Activated CD8-positive, alpha-beta memory T cell treated with anti-CD3 and anti-CD28 coated beads, Interleukin-2, amount 50 U/mL, for 24 hours (primary cell): ENCODE measurements around the gene UBXN7.
"Not testable (repeated sequence)": the region's sequence is repeated elsewhere in the genome, so short reads cannot be mapped to it uniquely, and the experiment has no call there.

ENCODE experiments used
- DNase-seq: peaks from one replicate; pipeline ENCODE4 v3.0.0-alpha.2; 2020; ENCODE audit errors: extremely low read depth

The UBXN7 gene

DNA sequence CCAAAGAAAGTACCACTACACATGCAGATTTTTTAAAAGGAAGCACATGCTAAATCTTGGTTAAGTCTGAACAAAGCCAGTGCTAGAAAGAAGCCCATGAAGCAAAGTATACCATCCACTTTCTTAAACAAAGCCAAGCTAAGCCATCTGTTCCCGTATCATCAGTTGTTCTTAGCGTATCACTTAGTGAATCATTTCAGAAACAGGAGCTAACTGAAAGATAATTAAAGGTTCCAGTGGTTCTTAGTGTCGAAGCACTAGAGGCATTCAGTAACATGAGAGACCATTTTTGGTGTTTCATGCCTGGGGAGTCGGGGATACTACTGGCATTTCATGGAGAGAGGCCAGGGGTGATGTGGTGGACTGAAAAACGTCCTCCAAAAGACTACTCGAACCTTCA is 12.8 kb downstream of the UBXN7 start:
- no peak for DNase-seq

DNA sequence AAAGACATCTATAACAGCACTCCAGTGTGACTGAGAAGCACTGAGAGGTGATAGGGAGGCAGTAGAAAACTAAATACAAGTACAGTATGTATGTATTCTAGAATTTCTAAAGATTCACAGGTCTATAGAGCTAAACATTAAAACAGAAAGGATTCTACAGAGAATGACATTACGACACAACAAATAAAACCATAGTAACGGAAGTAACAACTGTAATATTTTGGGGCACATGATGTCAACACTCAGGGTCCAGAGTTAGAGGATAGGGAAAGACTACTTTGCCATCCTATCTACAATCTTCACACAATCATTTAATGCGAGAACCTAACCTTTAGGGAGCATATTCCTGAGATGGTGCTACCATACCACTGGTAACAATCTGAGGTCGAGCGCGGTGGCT is 13.6 kb downstream of the UBXN7 start:
- DNase-seq, result no peak

DNA sequence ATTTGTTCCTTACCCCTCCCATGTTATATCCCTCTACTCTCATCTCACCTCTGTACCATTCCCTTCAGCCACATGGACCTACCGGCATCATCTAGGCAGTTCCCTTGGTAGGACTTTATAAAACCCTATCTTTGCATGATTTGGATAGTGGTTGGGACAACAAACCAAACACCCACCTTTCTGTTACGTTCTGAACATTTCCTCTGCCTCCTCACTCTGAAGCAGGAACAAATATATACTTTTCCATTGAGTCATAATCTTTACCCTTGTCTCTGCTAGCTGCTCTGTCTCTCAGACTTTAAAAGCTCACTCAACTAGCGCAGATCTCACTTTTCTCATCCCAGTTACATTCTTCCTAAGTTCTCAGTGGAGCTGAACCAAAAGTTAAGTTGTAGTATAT is 17.8 kb downstream of the UBXN7 start:
- no peak for DNase-seq

DNA sequence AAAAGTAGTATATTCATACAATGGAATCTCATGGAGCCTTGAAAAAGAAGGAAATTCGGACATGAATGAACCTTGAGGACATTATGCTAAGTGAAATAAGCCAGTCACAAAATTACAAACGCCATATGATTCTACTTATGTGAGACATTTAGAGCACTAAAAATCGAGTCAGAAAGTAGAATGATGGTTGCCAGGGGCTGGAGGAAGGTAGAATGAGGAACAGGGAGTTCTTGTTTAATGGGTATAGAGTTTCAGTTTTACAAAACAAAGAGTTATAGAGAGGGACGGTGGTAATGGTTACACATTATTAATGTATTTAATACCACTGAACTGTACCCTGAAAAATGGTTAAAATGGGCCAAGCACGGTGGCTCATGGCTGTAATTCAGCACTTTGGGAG is 19.5 kb downstream of the UBXN7 start:
- DNase-seq, result no peak

DNA sequence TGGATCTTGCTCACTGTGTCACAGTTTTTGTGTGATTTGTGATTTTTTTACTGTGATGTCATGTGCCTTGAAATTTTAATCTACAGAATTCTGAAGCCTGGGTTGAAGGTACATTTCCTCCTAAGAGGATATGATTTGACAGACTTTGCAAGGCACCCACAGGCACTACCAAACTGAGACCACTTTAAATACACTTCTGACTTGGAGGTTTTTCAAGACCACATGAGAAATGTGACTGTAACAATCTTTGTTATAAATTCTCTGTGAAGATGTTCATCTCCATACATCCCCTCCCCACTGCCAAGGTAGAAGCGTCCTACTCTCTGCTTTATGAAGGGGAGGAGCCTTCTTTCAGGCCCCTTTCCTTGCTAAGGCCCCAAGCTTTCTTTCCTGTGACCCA is 22.8 kb downstream of the UBXN7 start:
- DNase-seq, result no peak

DNA sequence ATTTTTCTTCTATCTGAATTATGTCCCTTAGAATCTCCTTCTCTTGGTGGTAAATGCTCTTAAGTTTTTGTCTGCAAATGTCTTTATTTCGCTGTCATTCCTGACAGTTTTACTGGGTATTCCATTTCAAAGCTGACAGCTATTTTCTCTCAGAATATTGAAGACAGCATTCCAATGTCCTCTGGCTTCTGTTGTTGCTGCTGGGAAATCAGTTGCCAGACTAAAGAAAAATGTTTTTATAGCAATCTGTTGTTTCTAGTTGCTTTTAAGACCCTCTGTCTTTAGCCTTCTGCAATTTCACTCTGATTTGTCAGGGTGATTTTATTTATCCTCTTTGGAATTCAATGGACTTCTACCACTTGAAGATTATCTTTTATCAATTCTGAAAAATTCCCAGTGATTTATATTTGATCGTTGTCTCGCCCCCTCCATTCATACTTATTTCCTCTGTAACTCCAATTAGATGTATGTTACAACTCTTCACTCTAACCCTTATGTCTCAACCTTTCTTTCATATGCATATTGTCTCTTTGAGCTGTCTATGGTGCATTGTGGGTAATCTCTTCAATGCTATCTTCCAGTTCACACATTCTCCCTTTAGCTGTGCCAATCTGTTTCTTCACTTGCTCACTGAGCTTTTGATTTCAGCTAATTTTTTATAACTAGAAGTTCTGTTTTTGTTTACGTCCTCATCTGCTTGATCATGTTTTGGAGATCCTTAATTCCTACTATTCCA is 23.5 kb downstream of the UBXN7 start:
- no peak for DNase-seq

DNA sequence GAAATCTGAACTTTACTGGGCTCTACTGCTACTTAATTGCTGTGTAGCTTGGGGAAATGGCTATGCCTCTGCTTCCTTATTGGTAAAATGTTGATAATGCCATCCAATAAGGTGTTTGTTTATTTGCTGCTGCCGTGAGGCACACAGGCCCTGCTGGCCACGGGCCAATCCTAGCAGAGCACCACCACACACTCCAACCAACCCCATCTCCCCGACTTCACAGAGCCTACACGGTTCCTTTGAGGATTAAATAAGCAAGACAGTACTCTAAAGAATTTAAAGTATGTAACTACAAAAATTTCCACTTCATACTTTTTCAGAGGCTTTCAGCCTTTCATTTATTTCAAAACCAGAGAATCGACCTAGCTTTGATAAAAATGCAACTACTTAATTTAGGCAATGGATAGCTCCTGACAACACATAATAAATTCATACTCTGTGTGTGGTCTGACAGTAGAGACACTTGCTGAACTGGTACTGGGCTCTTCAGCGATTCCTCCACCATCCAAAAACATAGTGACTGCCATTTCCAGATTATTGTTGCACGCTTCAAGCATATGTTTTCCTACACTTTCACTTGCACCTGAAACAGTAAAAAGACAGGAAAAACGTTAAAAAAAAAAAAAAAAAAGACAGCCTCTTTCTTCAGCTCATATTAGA is 25.3 kb downstream of the UBXN7 start:
- no peak for DNase-seq

DNA sequence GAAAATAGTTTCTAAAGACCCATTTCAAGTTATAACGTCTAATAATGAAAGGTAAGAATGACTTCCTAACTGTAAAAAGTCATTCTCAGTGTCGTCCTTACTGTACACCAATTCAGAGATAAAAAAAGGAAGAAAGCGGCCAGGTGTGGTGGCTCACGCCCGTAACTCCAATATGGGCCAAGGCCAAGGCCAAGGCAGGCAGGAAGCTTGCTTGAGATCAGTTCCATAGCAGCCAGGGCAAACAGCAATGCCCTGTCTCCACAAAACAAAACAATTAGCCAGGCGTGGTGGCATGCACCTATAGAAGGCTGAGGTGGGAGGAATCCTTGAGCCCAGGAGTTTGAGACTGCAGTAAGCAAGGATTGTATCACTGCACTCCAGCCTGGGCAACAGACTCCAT is 31.9 kb downstream of the UBXN7 start:
- no peak for DNase-seq

DNA sequence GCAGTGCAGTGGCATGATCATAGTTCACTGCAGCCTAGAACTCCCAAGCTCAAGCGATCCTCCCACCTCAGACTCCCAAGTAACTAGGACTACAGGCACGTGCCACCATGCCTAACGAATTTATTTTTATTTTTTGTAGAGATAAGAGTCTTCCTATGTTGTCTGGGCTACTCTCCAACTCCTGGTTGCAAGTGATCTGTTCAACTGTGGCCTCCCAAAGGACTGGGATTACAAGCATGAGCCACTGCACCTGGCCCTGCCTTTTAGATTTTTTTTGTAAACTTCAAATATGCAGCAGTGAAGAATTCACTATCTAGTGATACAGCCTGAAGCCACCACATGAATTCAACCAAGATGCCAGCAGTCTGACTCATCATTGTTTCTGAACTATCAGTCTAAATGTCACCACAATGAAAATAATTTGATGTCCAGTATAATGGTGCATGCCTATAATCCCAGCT is 32.7 kb downstream of the UBXN7 start:
- DNase-seq, result no peak

DNA sequence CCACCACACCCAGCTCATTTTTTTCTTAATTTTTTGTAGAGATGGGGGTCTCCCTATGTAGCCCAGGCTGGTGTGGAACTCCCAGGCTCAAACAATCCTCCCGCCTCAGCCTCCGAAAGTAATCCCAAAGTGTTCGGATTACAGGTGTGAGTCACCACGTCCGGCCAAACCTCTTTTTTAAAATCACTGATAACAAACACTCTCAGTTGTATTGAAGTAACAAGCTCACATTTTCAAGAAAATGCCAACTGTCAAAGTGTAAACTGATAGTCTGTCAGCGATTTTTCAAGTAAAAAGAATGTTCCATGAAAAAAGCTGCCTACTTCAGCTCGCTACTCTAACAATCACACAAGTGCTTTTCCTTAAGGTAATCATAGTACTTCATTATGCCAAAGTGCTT is 33.4 kb downstream of the UBXN7 start:
- DNase-seq, result no peak

DNA sequence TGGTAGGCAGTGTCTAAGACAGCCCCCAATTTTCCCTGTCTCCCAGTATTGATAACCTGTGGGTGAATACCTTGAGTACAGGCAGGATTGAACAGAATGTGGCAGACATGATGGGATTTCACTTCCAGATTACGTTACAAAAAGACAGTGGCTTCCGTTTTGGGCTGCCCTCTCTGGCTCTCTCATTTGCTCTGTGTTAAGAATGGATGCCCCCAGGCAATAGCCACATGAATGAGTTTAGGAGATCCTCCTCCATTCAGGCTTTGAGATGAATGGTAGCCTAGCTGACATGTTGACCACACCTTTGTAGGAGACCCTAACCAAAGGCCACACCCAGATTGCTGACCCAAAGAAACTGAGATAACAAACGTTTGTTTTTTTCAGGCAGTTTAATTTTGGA is 34.3 kb downstream of the UBXN7 start:
- no peak for DNase-seq

DNA sequence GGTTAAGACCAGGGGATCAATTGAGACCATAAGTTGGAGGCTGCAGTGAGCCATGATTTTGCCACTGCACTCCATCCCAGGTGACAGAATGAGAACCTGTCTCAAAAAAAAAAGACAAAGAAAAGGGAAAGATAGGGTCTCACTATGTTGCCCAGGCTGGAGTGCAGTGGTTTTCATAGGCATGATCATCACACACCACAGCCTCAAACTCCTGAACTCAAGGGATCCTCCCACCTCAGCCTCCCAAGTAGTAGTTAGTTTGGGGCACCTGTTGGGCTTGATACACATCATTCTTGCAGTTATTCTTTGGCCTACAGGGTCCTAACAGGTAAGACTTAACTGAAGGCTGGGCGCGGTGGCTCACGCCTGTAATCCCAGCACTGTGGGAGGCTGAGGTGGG is 42.1 kb downstream of the UBXN7 start:
- no peak for DNase-seq

DNA sequence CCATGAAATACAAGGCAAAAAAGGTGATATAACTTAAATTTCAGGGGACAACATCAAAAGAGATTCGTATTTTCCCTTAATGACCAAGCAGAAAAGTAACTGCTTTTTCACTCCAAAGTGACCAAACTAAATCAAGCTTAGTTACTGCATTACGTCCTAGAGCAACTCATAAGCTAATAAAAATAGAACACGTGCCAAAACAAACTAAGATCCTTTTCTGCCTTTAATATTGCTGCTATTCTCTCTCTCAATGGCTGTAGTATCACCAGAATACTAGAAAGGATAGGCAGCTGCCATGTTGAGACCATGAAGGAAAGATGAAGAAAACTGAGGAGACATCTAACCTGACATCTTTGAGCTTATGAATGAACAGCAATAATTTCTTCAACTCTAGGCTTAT is 43.3 kb downstream of the UBXN7 start:
- DNase-seq, result no peak

DNA sequence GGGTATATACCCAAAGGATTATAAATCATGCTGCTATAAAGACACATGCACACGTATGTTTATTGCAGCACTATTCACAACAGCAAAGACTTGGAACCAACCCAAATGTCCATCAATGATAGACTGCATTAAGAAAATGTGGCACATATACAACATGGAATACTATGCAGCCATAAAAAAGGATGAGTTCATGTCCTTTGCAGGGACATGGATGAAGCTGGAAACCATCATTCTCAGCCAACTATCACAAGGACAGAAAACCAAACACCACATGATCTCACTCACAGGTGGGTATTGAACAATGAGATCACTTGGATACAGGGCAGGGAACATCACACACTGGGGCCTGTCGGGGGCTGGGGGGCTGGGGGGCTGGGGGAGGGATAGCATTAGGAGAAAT is 44.3 kb downstream of the UBXN7 start:
- not testable (repeated sequence) for DNase-seq

DNA sequence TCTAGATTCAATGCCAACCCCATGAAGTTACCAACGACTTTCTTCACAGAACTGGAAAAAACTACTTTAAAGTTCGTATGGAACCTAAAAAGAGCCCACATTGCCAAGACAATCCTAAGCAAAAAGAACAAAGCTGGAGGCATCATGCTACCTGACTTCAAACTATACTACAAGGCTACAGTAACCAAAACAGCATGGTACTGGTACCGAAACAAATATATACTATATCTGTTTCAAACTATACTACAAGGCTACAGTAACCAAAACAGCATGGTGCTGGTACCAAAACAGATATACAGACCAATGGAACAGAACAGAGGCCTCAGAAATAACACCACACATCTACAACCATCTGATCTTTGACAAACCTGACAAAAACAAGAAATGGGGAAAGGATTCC is 45.4 kb downstream of the UBXN7 start:
- DNase-seq, result not testable (repeated sequence)

DNA sequence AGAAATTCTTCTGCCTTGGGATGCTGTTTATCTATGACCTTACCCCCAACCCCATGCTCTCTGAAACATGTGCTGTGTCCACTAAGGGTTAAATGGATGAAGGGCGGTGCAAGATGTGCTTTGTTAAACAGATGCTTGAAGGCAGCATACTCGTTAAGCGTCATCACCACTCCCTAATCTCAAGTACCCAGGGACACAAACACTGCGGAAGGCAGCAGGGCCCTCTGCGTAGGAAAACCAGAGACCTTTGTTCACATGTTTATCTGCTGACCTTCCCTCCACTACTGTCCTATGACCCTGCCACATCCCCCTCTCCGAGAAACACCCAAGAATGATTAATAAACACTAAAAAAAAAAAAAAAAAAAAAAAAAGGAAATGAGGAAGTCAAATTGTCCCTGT is 46.2 kb downstream of the UBXN7 start:
- DNase-seq, result not testable (repeated sequence)

DNA sequence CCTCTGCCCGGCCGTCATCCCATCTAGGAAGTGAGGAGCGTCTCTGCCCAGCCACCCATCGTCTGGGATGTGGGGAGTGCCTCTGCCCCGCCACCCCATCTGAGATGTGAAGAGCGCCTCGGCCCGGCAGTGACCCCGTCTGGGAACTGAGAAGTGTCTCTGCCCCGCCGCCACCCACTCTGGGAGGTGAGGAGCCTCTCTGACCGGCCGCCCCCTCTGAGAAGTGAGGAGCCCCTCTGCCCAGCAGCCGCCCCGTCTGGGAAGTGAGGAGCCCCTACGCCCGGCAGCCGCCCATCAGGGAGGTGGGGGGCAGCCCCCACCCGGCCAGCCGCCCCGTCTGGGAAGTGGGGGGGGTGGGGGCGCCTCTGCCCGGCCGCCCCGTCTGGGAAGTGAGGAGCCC is 46.8 kb downstream of the UBXN7 start:
- DNase-seq, result not testable (repeated sequence)

DNA sequence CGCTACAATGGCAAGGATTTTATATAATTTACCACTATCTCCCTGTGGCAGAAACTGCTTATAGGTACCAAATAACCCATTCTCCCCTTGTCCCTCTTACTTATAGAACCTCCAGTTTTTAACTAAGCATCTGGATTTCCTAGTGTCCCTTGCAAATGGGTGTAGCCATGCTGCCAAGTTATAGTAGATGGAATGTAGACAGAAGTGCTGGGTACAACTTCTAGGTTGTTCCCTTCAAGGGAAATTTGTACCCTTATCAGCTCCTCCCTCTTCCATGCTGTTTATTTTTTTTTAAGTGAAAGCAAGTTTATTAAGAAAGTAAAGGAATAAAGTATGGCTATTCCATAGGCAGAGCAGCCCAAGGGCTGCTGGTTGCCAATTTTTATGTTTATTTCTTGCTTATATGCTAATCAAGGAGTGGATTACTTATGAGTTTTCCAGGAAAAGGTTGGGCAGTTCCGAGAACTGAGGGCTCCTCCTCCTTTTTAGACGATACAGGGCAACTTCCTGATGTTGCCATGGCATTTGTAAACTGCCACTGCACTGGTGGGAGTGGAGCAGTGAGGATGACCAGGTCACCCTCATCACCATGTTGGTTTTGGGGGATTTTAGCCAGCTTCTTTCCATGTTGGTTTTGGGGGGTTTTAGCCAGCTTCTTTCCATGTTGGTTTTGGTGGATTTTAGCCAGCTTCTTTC is 53.9 kb downstream of the UBXN7 start:
- no peak for DNase-seq

DNA sequence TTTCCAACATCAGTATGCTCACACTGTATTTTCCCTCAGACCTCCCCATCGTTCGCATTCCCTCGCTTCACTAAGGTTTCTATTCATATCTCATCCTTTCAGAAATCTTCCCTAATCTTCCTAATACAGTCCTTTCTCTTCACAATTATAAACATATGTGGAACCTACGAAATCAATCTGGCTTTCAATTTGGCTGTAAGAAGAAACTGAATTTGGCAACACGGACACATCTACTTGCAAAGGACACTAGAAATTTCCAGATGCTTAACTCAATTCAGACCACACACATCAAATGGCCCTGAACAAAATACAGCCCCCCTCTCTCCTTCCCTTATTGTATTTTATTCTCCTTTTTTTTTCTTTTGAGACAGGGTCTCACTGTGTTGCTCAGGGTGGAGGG is 54.9 kb downstream of the UBXN7 start:
- no peak for DNase-seq

DNA sequence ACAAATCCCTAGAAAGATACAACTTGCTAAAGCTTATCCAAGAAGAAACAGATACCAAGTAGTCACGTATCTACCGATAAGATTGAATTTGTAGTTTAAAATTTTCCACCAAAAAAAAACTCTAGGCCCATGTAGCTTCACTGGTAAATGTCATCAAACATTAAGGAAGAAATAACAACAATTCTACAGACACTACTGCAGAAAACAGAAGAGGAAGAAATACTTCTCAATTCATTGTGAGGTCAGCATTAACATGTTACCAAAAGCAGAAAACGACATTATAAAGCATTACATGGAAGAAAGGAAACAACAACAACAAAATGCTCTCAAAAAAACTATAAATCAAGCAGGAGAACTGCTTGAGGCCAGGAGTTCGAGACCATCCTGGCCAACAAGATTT is 66.5 kb downstream of the UBXN7 start:
- DNase-seq, result no peak

DNA sequence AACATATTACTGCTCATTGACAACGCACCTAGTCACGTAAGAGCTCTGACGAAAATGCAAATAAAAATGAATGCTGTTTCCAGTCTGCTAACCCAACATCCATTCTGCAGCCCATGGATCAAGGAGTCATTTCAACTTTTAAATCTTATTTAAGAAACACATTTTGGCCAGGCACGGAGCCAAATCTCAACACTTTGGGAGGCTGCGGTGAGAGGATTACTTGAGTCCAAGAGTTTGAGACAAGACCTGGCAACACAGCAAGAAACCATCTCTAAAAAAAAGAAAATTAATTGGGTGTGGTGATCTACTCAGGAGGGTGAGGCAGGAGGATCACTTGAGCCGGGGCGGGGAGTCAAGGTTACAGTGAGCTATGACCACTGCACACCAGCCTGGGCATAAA is 71.6 kb downstream of the UBXN7 start:
- no peak for DNase-seq

DNA sequence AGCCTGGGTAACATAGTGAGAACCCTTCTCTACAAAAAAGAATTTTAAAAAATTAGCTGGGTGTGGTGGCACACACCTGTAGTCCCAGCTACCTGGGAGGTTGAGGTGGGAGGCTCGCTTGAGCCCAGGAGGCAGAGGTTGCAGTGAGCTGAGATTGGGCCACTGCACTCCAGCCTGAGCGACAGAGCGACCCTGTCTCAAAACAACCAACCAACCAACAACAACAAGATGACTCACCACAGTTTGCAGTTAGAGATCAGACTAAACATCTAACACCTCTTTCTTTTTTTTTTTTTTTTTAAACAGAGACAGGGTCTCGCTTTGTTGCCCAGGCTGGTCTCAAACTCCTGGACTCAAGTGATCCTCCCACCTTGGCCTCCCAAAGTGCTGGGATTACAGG is 73.7 kb downstream of the UBXN7 start:
- DNase-seq, result not testable (repeated sequence)

DNA sequence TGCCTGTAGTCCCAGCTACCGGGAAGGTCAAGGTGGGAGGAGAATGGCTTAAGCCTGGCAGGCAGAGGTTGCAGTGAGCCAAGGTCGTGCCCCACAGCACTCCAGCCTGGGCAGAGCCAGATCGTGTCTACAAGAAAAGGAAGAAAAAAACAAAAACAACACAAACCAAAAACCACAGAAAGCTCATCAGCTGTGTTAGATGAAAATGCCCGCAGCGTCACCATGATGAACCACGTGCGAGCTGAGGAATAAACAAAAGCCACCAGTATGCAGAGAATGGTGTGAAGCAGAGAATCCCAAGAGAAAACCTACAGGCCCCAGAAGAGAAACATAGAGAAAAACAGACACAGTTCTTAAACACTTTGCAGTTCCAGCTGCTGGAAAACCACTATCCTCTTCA is 74.3 kb downstream of the UBXN7 start:
- no peak for DNase-seq
